Muscle layer of duodenum (tissue), 2 donors: Measurements from ENCODE around the gene PGPEP1.
"Not testable (repeated sequence)": the region's sequence is repeated elsewhere in the genome, so short reads cannot be mapped to it uniquely, and the experiment has no call there.

ENCODE experiments used
- H3K27ac ChIP-seq: one replicate; pipeline ENCODE4 v1.7.0; 2013; ENCODE audit warnings: mild to moderate bottlenecking, low read length
- H3K27me3 ChIP-seq: one replicate; pipeline ENCODE4 v1.7.0; 2013; ENCODE audit warnings: low read depth, mild to moderate bottlenecking, control low read depth, low read length
- H3K36me3 ChIP-seq, 2 donors: one replicate each; pipeline ENCODE4 v1.7.0; 2013; ENCODE audit warnings: low read length in 2 of 2, control low read depth in 1 of 2, mild to moderate bottlenecking in 1 of 2; ENCODE audit not compliant: insufficient read depth in 2 of 2, control insufficient read depth in 1 of 2
- H3K4me1 ChIP-seq, 2 donors: one replicate each; pipeline ENCODE4 v1.7.0; 2013; ENCODE audit warnings: low read length in 2 of 2, mild to moderate bottlenecking in 2 of 2, control low read depth in 1 of 2, moderate library complexity in 1 of 2; ENCODE audit not compliant: insufficient read depth in 2 of 2, control insufficient read depth in 1 of 2
- H3K4me3 ChIP-seq, 2 donors: one replicate each; pipeline ENCODE4 v1.7.0; 2013; ENCODE audit warnings: low read length in 2 of 2, low read depth in 1 of 2, mild to moderate bottlenecking in 1 of 2
- H3K9me3 ChIP-seq, 2 donors: one replicate each; pipeline ENCODE4 v1.7.0; 2013; ENCODE audit warnings: low read length in 2 of 2, control low read depth in 1 of 2, mild to moderate bottlenecking in 1 of 2; ENCODE audit not compliant: control insufficient read depth in 1 of 2
- donor health status: healthy.

Gene PGPEP1

GRCh38 chr19:18322318-18322758 is 18.1 kb upstream of the PGPEP1 start:
- H3K4me3 ChIP-seq, result peak overlapping the region; percentile 65 to 83
- no peaks in the 10 kb centered on the region for H3K9me3 ChIP-seq
- peaks cover 20 to 26% of the 10 kb centered on the region in 2 donors for H3K4me1 ChIP-seq
- H3K27me3 ChIP-seq, result no peaks in the 10 kb centered on the region
- peak overlapping the region; percentile 94 for H3K27ac ChIP-seq
- no peaks in the 10 kb centered on the region for H3K36me3 ChIP-seq

- Histone ChIP-seq H3K4me3 (peak within 1 kb of the TSS; percentile 65 to 83), H3K4me1 (peaks cover 20 to 21% of the 10 kb centered on the region in 2 donors), H3K36me3 (no peaks in the 10 kb centered on the region), H3K27me3 (no peaks in the 10 kb centered on the region), H3K27ac (peak within 1 kb of the TSS; percentile 94), H3K9me3 (no peaks in the 10 kb centered on the region)
Measured at GRCh38 chr19:18322759-18323460, 17.5 kb upstream of the PGPEP1 start, which contains the start of gene LSM4. TSS of gene LSM4 (minus strand) at chr19:18323076. CDS start at chr19:18323020, 56 bp downstream.

GRCh38 chr19:18324373-18324731 is 16.0 kb upstream of the PGPEP1 start:
- not testable (repeated sequence) for H3K36me3 ChIP-seq, H3K9me3 ChIP-seq, H3K4me3 ChIP-seq, H3K27me3 ChIP-seq, H3K27ac ChIP-seq
- peaks cover 20 to 29% of the 10 kb centered on the region in 2 donors for H3K4me1 ChIP-seq

- Histone ChIP-seq H3K36me3 (no peaks in the 10 kb centered on the region), H3K4me1 (peaks cover 14 to 25% of the 10 kb centered on the region in 2 donors), H3K27ac (no peak overlapping the region), H3K4me3 (no peak overlapping the region), H3K27me3 (no peaks in the 10 kb centered on the region), H3K9me3 (no peaks in the 10 kb centered on the region)
Measured at GRCh38 chr19:18326772-18327171, 13.6 kb upstream of the PGPEP1 start.

GRCh38 chr19:18328340-18329034 is 11.9 kb upstream of the PGPEP1 start:
- Histone ChIP-seq H3K27ac (peak overlapping the region; percentile 47), H3K36me3 (no peaks in the 10 kb centered on the region), H3K27me3 (no peaks in the 10 kb centered on the region), H3K9me3 (no peaks in the 10 kb centered on the region), H3K4me3 (peak overlapping the region; percentile 51 to 54), H3K4me1 (peaks cover 8 to 17% of the 10 kb centered on the region in 2 donors)

- Histone ChIP-seq H3K4me1 (peaks cover 4 to 13% of the 10 kb centered on the region in 2 donors), H3K36me3 (no peaks in the 10 kb centered on the region), H3K9me3 (no peaks in the 10 kb centered on the region), H3K4me3 (peak overlapping the region; percentile 51 to 54), H3K27ac (peak overlapping the region; percentile 47), H3K27me3 (no peaks in the 10 kb centered on the region)
Measured at GRCh38 chr19:18329035-18329376, 11.4 kb upstream of the PGPEP1 start.

GRCh38 chr19:18330868-18331267 is 9.5 kb upstream of the PGPEP1 start:
- Histone ChIP-seq H3K36me3 (no peaks in the 10 kb centered on the region), H3K4me1 (peaks cover 4 to 11% of the 10 kb centered on the region in 2 donors), H3K4me3 (no peak overlapping the region), H3K27ac (no peak overlapping the region), H3K27me3 (no peaks in the 10 kb centered on the region), H3K9me3 (no peaks in the 10 kb centered on the region)

- Histone ChIP-seq H3K27ac (no peak overlapping the region), H3K4me1 (peaks cover 4 to 11% of the 10 kb centered on the region in 2 donors), H3K27me3 (no peaks in the 10 kb centered on the region), H3K4me3 (no peak overlapping the region), H3K36me3 (no peaks in the 10 kb centered on the region), H3K9me3 (no peaks in the 10 kb centered on the region)
Measured at GRCh38 chr19:18332917-18333530, 7.4 kb upstream of the PGPEP1 start.

- Histone ChIP-seq H3K36me3 (no peaks in the 10 kb centered on the region), H3K4me1 (peaks cover 4 to 9% of the 10 kb centered on the region in 2 donors), H3K27me3 (no peaks in the 10 kb centered on the region), H3K4me3 (no peak overlapping the region), H3K27ac (no peak overlapping the region), H3K9me3 (no peaks in the 10 kb centered on the region)
Measured at GRCh38 chr19:18333680-18334079, 6.7 kb upstream of the PGPEP1 start.

- no peaks in the 10 kb centered on the region for H3K36me3 ChIP-seq
- H3K27me3 ChIP-seq, result no peaks in the 10 kb centered on the region
- H3K4me1 ChIP-seq, result peaks cover 0 to 7% of the 10 kb centered on the region in 2 donors
- H3K4me3 ChIP-seq, result no peak overlapping the region
- no peaks in the 10 kb centered on the region for H3K9me3 ChIP-seq
- H3K27ac ChIP-seq, result no peak overlapping the region
Measured at GRCh38 chr19:18336121-18336520, 4.3 kb upstream of the PGPEP1 start.

- Histone ChIP-seq H3K4me1 (peaks cover 4 to 11% of the 10 kb centered on the region in 2 donors), H3K4me3 (no peak overlapping the region), H3K27ac (no peak overlapping the region), H3K9me3 (no peaks in the 10 kb centered on the region), H3K27me3 (no peaks in the 10 kb centered on the region), H3K36me3 (no peaks in the 10 kb centered on the region)
Measured at GRCh38 chr19:18338541-18338940, 1.9 kb upstream of the PGPEP1 start.
